Astrocyte (in vitro differentiated cells and primary cell): Measurements from ENCODE around the gene RABGAP1L. TPM values are rescaled to one million over a fixed set of nuclear protein-coding genes. Genes with fewer than 3 reads are reported as not detected.

Source experiments
- DNase-seq: peaks from one replicate; pipeline ENCODE4 v3.0.0-alpha.2; 2010; ENCODE audit warnings: low read depth
- FAIRE-seq: peaks from 2 replicates; lab custom pipeline; 2011; peaks lifted over from hg19 to GRCh38; lab: Jason Lieb, UNC
- H2AFZ ChIP-seq: 2 replicates; pipeline ENCODE4 v1.6.0; 2012; ENCODE audit warnings: low read depth, low read length, inconsistent platforms
- H3K27ac ChIP-seq: 2 replicates; pipeline ENCODE4 v1.5.1; 2011; ENCODE audit warnings: low read depth, low read length, inconsistent platforms
- H3K27me3 ChIP-seq: 2 replicates; pipeline ENCODE4 v1.6.0; 2011; ENCODE audit warnings: low read length, inconsistent platforms; ENCODE audit not compliant: insufficient read depth
- H3K36me3 ChIP-seq: 2 replicates; pipeline ENCODE4 v1.5.1; 2011; ENCODE audit warnings: low read length, inconsistent platforms; ENCODE audit not compliant: insufficient read depth
- H3K4me1 ChIP-seq: 2 replicates; pipeline ENCODE4 v1.5.1; 2011; ENCODE audit warnings: low read length, inconsistent platforms; ENCODE audit not compliant: insufficient read depth
- H3K4me2 ChIP-seq: 2 replicates; pipeline ENCODE4 v1.6.0; 2012; ENCODE audit warnings: low read length, inconsistent platforms
- H3K4me3 ChIP-seq: 2 replicates; pipeline ENCODE4 v1.5.1; 2011; ENCODE audit warnings: low read depth, mild to moderate bottlenecking, low read length, inconsistent platforms; ENCODE audit not compliant: insufficient read depth
- H3K79me2 ChIP-seq: 2 replicates; pipeline ENCODE4 v1.6.0; 2012; ENCODE audit warnings: mild to moderate bottlenecking, low read length, inconsistent platforms; ENCODE audit not compliant: insufficient read depth
- H3K9ac ChIP-seq: 2 replicates; pipeline ENCODE4 v1.6.0; 2012; ENCODE audit warnings: mild to moderate bottlenecking, low read length, inconsistent platforms
- H3K9me3 ChIP-seq: 2 replicates; pipeline ENCODE4 v1.5.1; 2012; ENCODE audit warnings: low read depth, mild to moderate bottlenecking, low read length, inconsistent platforms; ENCODE audit not compliant: insufficient read depth
- H4K20me1 ChIP-seq: 2 replicates; pipeline ENCODE4 v1.6.0; 2012; ENCODE audit warnings: low read length, inconsistent platforms; ENCODE audit not compliant: insufficient read depth
- H3K27ac Mint-ChIP-seq: one replicate; pipeline ENCODE4 v1.8.0; 2021; ENCODE audit warnings: mild to moderate bottlenecking, mixed read lengths; ENCODE audit not compliant: unreplicated experiment
- H3K27me3 Mint-ChIP-seq: one replicate; pipeline ENCODE4 v1.8.0; 2021; ENCODE audit warnings: low read depth, mixed read lengths; ENCODE audit not compliant: unreplicated experiment
- H3K36me3 Mint-ChIP-seq: one replicate; pipeline ENCODE4 v1.8.0; 2021; ENCODE audit warnings: low read depth, mixed read lengths; ENCODE audit not compliant: unreplicated experiment
- H3K4me1 Mint-ChIP-seq: one replicate; pipeline ENCODE4 v1.8.0; 2021; ENCODE audit warnings: low read depth, mixed read lengths; ENCODE audit not compliant: unreplicated experiment
- H3K4me3 Mint-ChIP-seq: one replicate; pipeline ENCODE4 v1.8.0; 2021; ENCODE audit warnings: mild to moderate bottlenecking, moderate library complexity, mixed read lengths; ENCODE audit not compliant: unreplicated experiment
- H3K9me3 Mint-ChIP-seq: one replicate; pipeline ENCODE4 v1.8.0; 2021; ENCODE audit warnings: mild to moderate bottlenecking, mixed read lengths; ENCODE audit not compliant: unreplicated experiment
- CTCF ChIP-seq: IDR thresholded peaks from 2 replicates; pipeline ENCODE4 v1.5.1; 2011; ENCODE audit warnings: low read depth, mild to moderate bottlenecking, inconsistent platforms, low read length, moderate library complexity; ENCODE audit not compliant: insufficient read depth
- EZH2 ChIP-seq: IDR thresholded peaks from 2 replicates; pipeline ENCODE4 v1.6.1; 2012; ENCODE audit warnings: mild to moderate bottlenecking, low read length, inconsistent platforms; ENCODE audit not compliant: insufficient read depth
- total RNA-seq: library from RNA; stranded (reverse); gene quantifications from 2 replicates; pipeline ENCODE4 v1.2.1, GENCODE V29; 2021

The RABGAP1L gene
- total RNA-seq, 1 donor from 2014 or later = 40.2 TPM

- no peaks in the 10 kb centered on the region for H3K36me3 ChIP-seq
- H3K4me1 ChIP-seq = no peaks in the 10 kb centered on the region
- peaks cover 7% of the 10 kb centered on the region for H3K36me3 Mint-ChIP-seq
- no peaks in the 10 kb centered on the region for H3K9me3 ChIP-seq
- H3K9me3 Mint-ChIP-seq = peaks cover 8% of the 10 kb centered on the region
- H3K27me3 Mint-ChIP-seq = no peaks in the 10 kb centered on the region
- no peak for DNase-seq
- H3K27me3 ChIP-seq = no peaks in the 10 kb centered on the region
- H3K4me3 Mint-ChIP-seq = no peak overlapping the region
- H2AFZ ChIP-seq = no peak overlapping the region
- no peaks in the 10 kb centered on the region for H3K4me1 Mint-ChIP-seq
- H3K9ac ChIP-seq = no peak overlapping the region
- H3K4me2 ChIP-seq = no peak overlapping the region
- H4K20me1 ChIP-seq = no peaks in the 10 kb centered on the region
- H3K79me2 ChIP-seq = no peaks in the 10 kb centered on the region
- no peak overlapping the region for H3K27ac ChIP-seq
- no peak overlapping the region for H3K4me3 ChIP-seq
- no peak overlapping the region for H3K27ac Mint-ChIP-seq
- no peak for FAIRE-seq
- TF ChIP-seq EZH2 (no peak), CTCF (no peak)
Measured at GRCh38 chr1:174301295-174302077, 142.2 kb downstream of the RABGAP1L start.

- Mint-ChIP-seq H3K27ac (no peak overlapping the region), H3K4me1 (no peaks in the 10 kb centered on the region), H3K4me3 (no peak overlapping the region), H3K27me3 (no peaks in the 10 kb centered on the region), H3K36me3 (peaks cover 6% of the 10 kb centered on the region), H3K9me3 (peaks cover 6% of the 10 kb centered on the region)
- H4K20me1 ChIP-seq = no peaks in the 10 kb centered on the region
- FAIRE-seq (no peak), DNase-seq (no peak)
- no peaks in the 10 kb centered on the region for H3K4me1 ChIP-seq
- no peaks in the 10 kb centered on the region for H3K27me3 ChIP-seq
- no peak overlapping the region for H3K27ac ChIP-seq
- TF ChIP-seq CTCF = no peak
- no peak for TF ChIP-seq EZH2
- H3K4me2 ChIP-seq = no peak overlapping the region
- no peaks in the 10 kb centered on the region for H3K9me3 ChIP-seq
- H3K79me2 ChIP-seq = no peaks in the 10 kb centered on the region
- H3K9ac ChIP-seq = no peak overlapping the region
- no peak overlapping the region for H3K4me3 ChIP-seq
- H3K36me3 ChIP-seq = no peaks in the 10 kb centered on the region
- H2AFZ ChIP-seq = no peak overlapping the region
Measured at GRCh38 chr1:174308604-174309003, 149.3 kb downstream of the RABGAP1L start.

- H3K27me3 Mint-ChIP-seq = no peaks in the 10 kb centered on the region
- H3K36me3 Mint-ChIP-seq = peaks cover 9% of the 10 kb centered on the region
- no peak for FAIRE-seq
Measured at GRCh38 chr1:174309490-174309889, 150.2 kb downstream of the RABGAP1L start.

More at GRCh38 chr1:174309490-174309889, 150.2 kb downstream of the RABGAP1L start:
- H3K4me3 ChIP-seq = no peak overlapping the region
- H2AFZ ChIP-seq = no peak overlapping the region
- no peaks in the 10 kb centered on the region for H3K27me3 ChIP-seq
- no peak overlapping the region for H3K4me2 ChIP-seq
- H3K4me3 Mint-ChIP-seq = no peak overlapping the region
- no peak overlapping the region for H3K9ac ChIP-seq
- H3K36me3 ChIP-seq = no peaks in the 10 kb centered on the region
- H3K4me1 ChIP-seq = no peaks in the 10 kb centered on the region
- no peak for DNase-seq
- peaks cover 10% of the 10 kb centered on the region for H3K9me3 Mint-ChIP-seq
- H3K79me2 ChIP-seq = no peaks in the 10 kb centered on the region
- H3K27ac Mint-ChIP-seq = no peak overlapping the region
- no peaks in the 10 kb centered on the region for H3K4me1 Mint-ChIP-seq
- H3K9me3 ChIP-seq = no peaks in the 10 kb centered on the region
- H3K27ac ChIP-seq = no peak overlapping the region
- no peaks in the 10 kb centered on the region for H4K20me1 ChIP-seq
- TF ChIP-seq EZH2 = no peak
- no peak for TF ChIP-seq CTCF
